Right lung (tissue), 5 donors: ENCODE results near the gene ATOSB. TPM values are rescaled to one million over a fixed set of nuclear protein-coding genes. Genes with fewer than 3 reads are reported as not detected.

Experiments
- DNase-seq, 2 donors: peaks; one replicate each; pipeline ENCODE4 v3.0.0-alpha.2; 2013
- polyA plus RNA-seq, 5 donors: library from polyadenylated mRNA; unstranded; fragments of 120-200 nt; gene quantifications; one replicate each; pipeline versions ENCODE4 v1.2.1 to v1.2.3, GENCODE V29; 2013; ENCODE audit warnings: inconsistent platforms in 1 of 5, low replicate concordance in 1 of 5; ENCODE audit not compliant: insufficient read length in 5 of 5, insufficient read depth in 1 of 5

Gene ATOSB
- polyA plus RNA-seq, 5 donors = 12.3 to 16.1 (median 14.9) TPM

DNA sequence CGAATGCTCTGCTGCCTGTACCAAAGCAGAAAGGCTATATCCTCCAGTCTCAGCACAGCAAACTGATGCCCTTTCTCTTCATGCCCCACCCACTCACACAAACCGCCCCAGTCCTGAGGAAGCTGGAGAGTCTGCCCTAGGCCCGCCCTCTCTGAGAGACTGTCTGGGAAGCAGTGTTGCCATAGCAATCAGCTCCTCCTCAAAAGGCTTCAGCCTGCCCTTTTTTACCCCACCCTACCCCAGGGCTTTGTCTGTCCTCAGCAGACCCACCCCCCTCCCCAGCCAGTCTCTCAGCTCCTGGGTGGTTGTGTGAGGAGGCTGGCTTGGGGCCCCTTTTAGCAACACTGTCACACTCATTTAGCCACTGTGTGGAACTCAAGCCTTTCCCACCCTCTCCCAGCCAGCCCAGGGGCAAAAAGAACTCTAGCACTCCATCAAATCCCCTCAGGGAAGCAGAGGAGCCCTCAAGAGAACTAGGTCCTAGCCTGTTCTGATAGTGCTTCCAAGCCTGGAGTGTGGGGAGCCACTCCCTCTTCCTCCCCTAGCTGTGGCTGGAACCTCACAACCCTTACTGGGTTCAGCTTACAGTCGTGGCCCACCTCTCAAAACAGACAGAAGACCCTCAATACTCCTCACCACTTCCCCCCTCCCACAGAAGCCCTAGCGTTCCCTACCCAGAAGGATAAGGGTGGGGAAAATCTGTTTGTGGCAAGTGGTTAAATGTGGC is 1.4 kb downstream of the ATOSB start:
- DNase-seq = peak; percentile 61 to 82

DNA sequence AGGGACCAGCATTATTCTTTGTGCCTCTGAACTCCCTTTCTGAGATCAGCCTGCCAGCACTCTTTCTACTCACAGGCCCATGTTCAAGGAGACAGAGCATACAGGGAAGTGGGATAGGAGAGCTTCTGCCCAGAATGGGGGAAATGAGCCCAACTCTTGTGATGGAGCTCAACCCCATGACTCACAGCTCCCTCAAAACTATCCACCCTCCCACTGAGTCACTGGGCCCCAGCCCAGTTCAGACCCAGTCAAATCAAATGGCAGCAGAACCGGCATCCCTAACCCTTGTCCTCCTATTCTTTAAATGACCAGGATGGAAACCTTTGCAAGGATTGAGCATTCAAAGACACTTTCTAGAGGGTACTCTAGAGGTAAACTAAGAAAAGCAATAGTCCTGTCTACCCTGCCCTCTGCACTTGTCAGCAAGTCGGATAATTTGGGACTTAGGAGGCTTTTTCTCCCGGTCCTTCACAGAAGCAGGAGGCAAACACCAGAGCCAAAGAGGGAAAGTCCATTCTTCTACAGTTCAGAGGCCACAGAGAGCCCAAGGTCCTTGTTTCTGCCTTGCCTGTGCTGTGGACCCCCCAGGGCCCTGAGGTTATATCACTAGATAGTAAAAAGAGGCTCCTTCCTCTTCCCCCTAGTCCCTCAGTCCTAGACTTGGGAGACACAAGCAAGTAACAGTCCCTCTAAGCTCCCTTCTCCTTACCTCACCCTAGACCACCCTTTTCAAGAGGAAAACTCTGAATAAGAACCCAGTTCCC is 3.2 kb downstream of the ATOSB start:
- DNase-seq = no peak

DNA sequence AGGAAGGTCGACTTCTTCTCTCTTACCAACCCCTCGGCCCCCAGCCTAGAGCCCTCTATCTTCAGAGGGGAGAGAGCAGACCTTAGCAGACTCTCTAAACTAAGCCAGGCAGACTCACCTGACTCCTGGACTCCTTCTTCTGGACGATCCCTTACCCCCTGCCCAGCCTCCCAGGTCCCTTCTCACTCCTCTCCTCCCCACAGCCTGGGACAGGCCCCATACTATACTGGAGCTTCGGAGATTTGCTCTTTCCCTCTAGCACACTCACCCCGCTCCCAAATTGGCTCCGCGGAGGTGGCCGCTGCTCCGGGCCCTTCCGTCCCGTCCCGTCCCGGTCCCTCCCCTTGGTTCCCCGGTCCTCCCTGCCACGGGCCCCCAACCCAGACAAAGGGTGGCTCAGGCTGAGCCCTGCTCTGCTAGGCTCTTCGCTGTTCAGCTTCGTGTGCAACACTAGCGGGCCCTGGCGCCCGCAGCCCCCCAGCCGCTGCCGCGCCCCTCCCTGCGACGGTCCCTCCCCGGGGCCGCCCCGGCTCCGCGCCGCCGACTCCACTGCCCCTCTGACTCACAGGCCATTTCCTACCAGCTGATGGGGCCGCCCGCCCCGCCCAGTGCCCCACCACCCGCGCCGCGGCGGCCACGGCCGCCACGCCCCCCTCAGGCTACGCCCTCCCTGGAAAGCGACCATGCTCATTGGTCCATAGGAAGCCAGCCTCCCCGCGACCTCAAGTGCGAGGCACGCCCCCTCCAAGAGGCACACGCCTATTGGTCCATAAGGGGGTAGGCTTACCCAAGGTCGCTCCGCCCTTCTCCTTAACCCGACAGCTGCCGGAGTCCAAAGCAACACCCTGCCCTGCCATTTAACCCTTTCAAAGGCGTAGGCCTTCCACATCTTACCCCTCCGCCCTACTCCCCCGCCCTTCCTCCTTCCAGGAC is 4.4 kb downstream of the ATOSB start:
- DNase-seq = peak; percentile 96

DNA sequence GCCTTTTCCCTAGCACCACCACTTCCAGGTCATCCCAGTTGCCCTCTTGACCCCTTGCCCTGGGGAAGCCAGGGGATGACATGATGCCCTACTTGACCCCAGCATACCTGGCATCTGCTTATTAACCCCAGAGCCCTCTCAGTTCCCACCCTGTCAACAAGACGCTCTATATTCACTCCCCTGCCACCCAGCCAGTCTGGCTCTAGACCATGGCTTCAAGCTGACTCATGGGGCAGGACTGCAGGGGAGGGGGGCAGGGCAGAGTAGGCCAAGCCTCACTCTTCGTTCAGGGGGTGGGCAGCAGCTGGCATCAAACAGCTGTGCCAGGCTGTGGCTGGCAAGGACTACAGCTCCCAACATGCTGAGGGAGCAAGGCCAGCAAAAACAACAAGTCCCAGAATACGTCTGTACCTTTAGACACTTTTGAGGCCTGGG is 5.3 kb downstream of the ATOSB start:
- no peak for DNase-seq

DNA sequence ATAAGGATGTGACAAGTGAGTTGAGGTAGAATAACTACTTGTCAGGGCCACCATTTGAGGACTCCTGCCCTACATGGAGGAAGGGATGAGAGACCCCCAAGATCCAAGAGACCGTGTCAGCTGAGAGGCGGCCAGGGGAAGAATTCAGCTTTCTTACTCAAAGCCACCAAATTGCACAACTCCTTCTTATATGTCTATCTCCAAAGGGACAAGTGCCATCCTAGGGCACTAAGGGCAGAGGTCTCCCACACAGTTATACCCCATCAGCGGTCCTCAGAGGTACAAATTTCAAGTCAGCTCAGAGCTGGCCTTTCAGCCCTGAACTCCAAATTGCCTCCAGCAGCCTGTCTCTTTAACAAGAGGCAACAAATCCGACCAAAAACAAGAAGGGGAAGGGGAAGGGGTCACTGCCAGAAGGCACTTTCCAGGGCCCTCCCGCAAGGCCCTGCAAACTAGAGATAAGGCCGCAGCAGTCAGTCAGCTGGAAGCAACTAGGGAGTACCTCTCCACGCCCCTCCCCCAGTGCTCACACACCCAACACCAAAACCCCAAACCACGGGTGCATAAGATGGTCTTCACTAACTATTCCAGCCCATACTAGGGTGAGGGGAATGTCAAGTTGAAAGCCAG is 6.6 kb downstream of the ATOSB start:
- no peak for DNase-seq

DNA sequence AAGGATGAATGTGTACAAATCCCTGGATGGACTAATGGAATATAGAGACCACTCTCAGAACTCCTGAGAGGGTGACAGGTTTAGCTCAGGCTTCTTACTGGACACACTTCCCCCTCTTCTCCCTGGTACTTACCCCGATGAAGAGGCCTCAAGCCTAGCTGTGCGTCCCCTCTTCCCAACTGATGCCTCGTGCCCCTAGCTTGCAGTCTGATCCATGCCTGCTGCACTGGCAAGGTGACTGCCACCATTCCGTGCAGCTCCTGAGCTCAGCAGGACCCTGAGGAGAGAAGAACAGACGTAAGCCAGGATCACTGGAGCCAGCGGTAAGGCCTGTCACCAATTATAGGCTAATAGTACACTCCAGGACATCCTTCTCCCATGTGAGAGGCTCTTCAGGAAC is 7.2 kb downstream of the ATOSB start:
- DNase-seq = no peak

DNA sequence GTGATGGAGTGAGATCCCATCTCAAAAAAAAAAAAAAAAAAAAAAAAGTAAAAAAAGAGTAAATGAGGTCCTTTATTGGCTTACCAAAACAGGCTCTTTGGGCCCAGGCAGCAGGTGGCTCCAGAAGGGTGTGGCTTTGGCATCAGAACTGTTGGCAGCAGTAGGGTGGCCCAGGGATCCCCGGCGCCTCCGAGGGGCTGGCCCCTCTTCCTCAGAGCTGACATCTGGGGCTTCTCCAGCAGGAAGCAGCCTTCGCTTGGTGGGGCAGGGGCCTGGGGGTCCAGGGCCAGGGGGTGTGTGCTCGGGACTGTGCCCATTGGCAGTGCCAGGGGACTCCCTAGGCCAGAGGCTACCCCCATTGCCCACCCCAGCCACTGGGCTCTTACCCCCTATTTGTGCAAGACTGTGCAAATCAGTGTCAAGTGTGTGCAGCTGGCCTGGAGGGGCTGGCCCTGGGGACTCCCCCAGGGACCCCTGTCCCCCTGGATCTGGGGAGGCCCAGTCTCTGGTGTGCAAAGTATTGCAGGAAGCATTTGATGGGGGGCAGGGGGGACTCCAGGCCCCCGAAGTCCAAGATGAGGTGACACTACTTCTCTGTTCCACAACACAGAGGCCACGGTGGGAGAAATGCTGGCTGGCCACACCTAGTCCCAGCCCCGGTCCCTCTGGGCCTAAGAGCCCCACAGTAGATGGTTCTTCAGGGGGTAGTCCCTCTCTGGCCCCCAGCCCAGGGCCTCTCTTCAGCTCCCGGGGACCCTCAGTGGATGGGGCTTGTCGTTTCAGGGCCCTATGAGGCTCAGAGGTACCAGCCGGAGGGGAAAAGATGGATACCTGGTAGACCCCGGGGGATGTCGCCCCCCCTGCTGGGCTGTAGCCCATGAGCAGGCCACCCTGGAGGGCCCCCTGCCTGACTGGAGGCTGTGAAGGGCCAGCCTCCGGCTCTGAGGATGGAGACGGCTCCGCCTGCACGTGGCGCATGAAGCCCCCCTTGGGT is 8.1 kb downstream of the ATOSB start:
- no peak for DNase-seq

DNA sequence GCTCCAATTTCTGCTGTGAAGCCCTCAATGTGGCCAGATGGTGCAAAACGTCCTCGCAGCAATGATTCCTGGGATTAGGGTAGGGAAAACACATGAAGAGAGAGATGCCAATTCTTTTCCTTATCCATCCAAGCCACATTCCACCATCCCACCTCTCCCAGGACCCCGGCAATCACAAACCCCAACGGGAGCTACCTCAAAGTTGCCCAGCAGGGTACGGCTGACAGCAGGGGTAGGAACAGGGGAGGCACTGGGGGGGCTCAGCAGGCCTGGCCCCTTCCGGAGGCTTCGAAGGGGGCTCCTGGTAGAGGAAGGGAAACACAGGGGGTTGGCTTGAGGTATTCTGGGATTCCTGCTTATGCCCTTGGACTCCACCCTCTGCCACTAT is 9.3 kb downstream of the ATOSB start:
- DNase-seq = no peak

DNA sequence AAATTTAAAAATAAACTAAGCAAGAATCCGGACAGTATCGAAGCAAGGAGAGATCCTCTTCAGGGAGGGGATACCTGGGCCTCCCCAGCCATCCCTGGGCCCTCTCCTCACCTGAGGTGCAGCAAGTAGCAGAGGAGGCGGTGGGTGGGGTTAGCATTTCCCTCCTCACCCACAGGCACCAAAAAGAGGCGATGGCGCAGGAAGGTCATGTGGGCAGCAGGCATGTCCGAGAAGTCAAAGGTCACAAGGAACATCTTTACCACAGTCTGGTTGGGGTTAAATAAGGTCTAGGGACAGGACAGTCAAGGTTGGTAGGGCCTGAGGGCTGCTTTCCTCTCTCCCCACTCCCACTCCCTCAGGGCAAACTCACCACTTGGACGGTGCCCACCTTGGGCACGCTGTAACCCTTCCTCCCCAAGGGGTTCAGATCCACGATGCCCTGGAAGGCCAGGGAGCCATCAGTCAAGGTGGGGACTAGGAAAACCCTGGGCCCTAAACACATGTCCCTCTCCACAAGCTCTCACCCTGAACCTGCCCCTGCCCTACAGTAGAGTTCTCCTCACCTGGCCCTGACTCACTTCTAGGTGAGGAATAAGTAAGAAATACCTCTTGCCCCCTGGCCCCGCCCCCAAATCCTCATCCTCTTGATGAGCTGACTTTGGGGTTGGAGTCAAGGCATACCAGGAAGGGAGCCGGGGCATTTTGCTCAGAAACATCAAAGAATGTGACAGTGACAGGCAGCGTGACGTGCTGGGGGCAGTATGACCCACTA is 9.9 kb downstream of the ATOSB start:
- DNase-seq = no peak

DNA sequence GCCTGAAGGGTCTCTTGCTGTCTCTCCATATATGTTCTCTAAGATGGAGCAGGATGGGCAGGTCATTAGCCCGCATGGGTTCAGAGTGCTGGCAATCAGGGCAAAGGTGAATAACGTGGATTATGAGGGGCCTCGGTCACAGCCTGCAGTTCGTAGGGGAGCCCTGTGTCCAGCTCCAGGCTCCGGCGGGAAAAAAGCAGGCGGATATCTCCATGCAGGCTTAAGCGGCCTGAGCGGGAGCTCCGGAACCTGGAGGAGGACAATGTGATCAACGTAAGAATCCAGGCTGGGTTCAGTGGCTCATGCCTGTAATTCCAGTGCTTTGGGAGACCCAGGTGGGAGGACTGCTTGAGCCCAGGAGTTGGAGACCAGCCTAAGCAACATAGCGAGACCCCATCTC is 10.5 kb downstream of the ATOSB start:
- no peak for DNase-seq

DNA sequence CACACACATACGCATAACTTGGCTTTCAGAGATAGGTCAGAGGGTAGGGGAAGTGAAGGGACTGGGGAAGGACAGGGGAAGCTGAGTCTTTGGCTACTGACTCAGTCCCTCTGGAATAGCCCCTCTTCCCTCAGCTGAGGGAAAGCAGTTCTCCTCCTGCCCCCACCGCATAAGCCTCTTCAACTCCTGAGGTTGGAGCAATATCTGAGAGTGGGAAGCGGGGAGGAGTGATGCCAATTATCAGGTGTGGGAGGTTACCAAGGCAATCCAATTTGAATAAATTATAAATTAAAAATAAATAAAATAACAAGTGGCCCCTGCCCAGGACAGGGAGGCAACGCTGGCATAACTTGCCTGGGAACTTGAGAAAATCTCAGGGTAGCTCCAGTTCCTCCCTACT is 11.1 kb downstream of the ATOSB start:
- no peak for DNase-seq

DNA sequence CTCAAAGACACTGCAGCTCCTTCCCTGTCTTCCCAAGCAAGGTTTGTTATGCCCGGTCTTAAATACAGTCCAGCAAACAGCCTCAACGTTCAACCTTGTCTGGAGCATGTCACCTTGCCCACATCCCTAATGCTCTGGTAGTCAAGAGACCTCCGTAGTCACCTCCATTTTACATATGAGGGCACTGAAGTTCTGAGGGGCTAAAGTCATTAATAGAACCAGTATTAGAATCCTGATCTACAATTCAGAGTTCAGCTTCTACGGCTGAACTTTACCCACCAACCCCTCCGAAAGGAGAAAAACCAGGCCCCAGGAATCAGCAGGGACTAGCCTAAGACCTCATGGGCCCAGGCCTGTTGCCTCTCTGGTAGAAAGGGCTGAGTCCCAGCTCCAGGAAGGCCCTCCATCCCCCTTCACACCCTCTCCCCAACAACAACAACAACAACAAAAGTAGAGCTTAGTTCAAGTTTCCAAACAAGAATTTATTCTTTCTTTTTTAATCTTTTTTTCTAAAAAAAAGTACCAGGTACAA is 11.9 kb downstream of the ATOSB start:
- DNase-seq = no peak

DNA sequence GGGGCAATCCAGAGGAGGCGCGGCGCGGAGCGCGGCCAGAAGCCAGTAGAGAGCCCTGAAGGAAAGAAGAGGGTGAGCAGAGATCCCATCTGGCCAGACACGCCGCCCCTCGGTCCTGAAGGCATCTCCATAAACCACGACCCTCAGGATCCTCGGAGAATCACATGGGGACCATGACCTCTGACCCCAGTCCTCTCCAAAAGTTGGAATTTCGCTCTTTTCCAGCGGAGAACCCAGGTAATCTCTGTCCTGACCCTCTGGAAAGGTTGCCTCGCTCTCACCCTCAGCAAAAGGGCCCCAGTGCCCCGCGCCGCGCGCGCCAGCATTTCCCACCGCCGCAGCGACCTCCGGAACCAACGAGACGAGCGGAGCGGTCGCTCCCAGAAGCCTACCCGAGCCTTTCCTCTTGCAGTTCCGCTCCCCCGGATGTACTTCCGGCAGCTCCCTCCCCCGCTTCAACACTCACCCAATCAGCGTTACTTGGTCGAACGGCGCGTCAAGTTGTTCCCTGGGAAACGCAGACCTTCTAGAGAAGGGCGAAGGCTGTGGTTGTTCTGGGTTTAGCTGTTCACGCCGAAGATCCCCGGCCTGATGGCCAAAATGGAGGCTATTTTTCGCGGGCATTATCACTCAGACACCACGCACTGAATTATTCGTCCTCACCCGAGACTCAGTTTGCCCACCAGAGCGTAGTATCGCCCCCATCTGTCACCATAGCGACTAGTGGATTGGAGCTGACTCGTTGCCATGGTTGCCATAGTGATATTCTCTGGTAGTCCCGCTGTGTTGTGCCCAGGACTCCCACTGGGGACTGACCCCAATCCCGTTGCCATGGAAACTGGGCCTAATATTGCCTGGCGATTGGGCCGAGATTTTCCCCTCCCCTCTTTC is 12.6 kb downstream of the ATOSB start, which contains the start of gene STOML2:
Gene STOML2 (minus strand): TSS at position 363 of the 891 bp plus-strand sequence. CDS start 37 bp downstream, at position 326.
- peak; percentile 92 to 94 for DNase-seq

DNA sequence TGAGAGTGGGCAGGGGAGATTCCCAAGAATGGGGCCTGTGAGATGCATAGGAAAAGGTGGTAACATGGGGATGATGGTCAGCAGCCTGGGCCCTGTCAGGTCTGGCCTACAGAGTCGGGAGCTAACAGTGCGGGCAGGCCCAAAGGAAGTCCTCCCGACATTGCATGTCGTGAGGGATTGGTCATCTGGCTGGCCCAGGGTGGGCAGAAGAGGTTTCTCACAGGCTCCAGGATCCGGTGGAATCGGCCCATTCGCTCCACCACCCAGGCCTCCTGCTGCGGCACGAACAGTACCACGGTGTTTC is 13.2 kb downstream of the ATOSB start:
- DNase-seq = no peak

DNA sequence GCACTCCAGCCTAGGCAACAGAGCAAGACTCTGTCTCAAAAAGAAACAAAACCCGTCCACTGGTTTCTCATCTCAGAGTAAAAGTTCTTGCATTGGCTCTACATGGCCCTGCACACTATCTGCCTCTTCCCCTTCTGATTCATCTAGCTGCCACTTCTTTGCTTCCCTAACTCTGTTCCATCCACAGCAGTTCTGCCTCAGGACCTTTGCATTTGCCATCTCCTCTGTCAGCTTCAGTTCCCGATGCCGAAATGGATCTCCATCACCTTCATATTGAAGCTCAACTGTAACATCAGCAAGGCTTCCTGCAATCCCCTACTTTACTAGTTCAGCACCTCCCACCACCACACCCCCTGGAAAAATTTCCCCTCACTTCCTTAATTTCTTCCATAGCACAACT is 18.1 kb downstream of the ATOSB start:
- DNase-seq = no peak

DNA sequence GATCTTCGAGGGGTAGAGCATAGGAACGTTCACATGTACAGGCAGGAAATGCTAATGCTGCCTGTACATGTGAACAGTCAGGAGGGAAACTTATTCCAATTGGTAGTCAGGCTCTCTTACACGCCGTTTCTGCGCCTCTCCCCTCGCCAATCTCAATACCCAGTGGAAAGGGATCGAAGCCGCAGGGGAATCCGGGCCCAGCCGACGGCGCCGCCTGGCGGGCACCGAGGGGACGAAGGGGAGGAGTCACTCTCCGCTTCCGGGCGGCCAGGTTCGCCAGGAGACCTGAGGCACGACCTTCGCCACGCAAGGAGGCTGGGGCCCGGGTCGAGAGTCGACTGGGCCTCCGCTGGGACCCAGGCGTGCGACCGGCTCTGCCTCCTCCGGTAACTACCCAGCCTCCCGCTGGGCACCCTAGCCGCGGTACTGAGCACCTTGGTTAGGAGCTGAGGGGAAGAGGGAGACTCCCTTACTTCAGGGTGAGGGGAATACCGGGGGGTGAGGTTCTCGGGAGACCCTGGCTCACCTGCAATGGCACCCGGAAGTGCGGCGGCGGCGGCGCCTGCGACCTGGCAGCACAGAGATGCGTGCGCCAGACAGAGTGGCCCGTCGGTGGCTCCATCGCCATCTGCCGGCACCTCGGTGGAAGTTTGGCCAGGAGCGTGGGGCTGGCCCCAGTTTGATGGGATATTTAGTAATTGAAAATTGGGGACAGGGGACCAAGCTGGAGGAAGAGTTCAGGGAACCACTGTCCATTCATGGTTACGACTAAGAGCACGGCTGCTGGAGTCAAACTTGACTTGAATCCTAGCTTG is 19.4 kb downstream of the ATOSB start, which contains the start of gene PIGO:
Gene PIGO (minus strand): TSS at position 557 of the 815 bp plus-strand sequence. CDS start 1,026 bp downstream, outside the sequence.
- peak; percentile 82 to 84 for DNase-seq

DNA sequence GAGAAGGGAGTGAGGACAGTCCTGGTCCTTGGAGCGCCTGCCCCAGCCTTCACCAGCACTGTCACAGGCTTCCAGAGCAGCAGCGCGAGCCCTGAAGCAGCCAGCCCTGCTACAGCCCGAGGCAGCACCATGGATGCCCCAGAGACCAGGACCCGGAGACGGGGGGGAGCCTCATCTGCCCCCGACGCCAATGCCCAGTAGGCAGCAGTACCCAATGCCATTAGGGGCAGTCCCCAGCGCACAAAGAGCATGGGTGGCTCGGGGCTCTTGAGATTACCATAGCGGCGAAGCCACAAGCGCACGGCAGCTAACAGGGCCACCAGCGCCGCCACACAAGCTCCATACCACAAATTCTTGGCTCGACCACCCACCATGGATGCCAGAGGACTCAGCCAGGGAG is 24.1 kb downstream of the ATOSB start:
- no peak for DNase-seq
